Ammon's horn (tissue), 1 donor: ENCODE data around the gene LRRC47.
"Not testable (repeated sequence)": the region's sequence is repeated elsewhere in the genome, so short reads cannot be mapped to it uniquely, and the experiment has no call there.

ENCODE experiments used
- DNase-seq: peaks from one replicate; pipeline ENCODE4 v3.0.0-alpha.2; 2016; ENCODE audit warnings: low spot score

Gene LRRC47

GRCh38 chr1:3814771-3815561, 18.7 kb upstream of the LRRC47 start:
- no peak for DNase-seq

DNA sequence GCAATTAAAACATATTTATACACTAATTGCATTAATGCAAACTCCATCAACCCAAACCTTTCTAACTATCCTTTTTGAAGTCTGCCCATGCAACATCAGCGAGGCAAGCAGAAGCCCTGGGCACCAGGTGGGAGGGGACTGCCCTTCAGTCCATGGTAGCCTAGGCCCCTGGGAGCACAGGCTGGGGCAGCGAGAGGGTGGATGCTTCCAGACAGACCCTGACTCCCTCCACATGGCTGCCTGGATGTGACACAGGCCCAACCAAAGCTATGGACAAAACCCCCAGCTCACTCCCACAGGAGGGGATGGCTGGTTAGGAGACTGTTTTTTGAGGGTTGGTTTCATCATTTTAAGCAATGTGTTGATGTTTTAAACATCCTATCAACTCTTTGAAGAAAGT, 17.8 kb upstream of the LRRC47 start:
- DNase-seq, result no peak

GRCh38 chr1:3811595-3811911, 15.3 kb upstream of the LRRC47 start:
- DNase-seq, result no peak

DNA sequence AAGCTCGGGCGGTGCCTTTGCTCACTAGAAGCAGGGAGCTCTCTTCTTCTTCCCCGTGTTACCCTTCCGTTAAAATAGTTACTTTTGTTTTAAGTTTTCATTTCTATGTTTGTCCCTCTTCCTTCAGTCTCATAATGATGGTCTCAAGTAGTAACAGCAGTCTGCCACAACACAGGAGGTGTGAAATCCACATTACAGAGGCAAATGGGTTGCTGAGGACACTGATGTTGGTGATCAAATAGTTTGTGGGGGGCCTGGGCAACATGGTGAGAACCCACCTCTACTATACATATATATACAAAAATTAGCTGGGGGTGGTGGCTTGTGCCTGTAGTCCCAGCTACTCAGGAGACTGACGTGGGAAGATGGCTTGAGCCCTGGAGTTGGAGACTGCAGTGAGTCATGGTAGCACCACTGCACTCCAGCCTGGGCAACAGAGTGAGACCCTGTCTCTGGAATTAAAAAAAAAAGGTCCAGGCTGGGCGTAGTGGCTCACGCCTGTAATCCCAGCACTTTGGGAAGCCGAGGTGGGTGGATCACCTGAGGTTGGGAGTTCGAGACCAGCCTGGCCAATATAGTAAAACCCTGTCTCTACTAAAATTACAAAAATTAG, 14.0 kb upstream of the LRRC47 start:
- not testable (repeated sequence) for DNase-seq

- no peak for DNase-seq
These were observed 13.4 kb upstream of the LRRC47 start for GRCh38 chr1:3809680-3810079.

GRCh38 chr1:3807769-3808168, 11.5 kb upstream of the LRRC47 start:
- DNase-seq, result no peak

DNA sequence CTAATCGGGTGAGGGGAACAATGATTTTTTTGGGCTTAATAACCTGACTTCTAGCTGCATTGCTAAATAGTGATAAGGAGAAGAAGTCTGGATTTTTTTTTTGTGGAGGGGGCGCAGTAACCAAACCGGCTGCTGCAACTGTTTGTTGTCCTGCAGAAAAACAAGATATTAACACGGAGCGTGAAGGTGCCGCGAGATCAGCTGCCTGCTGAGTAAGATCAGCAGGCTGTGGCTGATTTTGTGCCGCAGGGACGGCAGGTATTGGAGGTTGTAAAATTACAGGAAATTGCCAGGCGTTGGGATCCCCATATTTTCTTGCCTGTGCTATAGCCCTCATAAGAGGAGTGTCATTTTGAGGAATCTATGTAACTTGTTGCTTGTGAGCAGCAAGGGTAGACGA, 8.7 kb upstream of the LRRC47 start:
- no peak for DNase-seq

DNA sequence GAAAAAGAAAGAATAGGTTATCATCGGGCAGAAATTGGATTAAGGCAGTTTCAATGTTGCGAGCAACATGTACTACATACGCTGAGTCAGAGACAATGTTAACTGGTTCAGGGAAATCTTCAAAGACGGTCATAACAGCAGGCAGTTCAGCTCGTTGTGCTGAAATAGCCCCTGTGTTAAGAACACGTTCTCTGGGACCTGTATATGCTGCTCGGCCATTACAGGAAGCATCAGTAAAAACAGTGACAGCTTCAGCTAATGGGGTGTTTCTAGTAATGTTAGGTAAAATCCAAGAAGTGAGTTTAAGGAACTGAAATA, 8.3 kb upstream of the LRRC47 start:
- not testable (repeated sequence) for DNase-seq

DNA sequence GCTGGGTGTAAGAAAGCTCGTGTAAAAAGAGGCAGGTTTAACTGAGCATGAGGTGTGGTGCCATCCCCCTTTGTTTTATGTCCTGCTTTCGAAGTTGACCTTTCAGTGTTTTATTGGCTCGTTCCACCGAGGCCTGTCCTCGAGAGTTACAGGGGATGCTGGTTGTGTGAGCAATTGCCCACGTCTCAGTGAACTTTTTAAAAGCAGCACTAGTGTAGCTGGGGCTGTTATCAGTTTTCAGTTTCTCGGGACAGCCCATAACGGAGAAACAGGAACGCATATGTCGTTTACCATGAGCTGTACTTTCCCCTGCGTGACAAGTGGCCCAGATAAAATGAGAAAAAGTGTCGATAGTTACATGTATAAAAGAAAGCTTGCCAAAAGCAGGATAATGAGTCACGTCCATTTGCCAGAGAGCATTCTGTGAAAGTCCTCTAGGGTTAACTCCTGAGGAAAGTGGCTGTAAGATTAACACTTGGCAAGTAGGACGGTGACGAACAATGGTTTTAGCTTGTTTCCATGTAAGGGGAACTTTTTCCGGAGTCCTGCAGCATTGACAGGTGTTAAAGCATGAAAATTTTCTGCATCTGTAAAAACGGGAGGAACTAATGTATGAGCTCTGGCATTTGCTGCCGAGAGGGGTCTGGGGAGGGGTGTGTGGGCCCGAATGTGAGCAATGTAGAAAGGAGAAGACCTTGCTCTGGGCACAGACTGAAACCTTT, 7.8 kb upstream of the LRRC47 start:
- no peak for DNase-seq

- DNase-seq, result not testable (repeated sequence)
These were observed 4.5 kb upstream of the LRRC47 start for GRCh38 chr1:3800795-3801194.

GRCh38 chr1:3799976-3800685, 3.8 kb upstream of the LRRC47 start:
- no peak for DNase-seq

GRCh38 chr1:3795453-3796214, 664 bp downstream of the LRRC47 start:
- no peak for DNase-seq

- no peak for DNase-seq
These were observed 5.3 kb downstream of the LRRC47 start for GRCh38 chr1:3790952-3791351.

DNA sequence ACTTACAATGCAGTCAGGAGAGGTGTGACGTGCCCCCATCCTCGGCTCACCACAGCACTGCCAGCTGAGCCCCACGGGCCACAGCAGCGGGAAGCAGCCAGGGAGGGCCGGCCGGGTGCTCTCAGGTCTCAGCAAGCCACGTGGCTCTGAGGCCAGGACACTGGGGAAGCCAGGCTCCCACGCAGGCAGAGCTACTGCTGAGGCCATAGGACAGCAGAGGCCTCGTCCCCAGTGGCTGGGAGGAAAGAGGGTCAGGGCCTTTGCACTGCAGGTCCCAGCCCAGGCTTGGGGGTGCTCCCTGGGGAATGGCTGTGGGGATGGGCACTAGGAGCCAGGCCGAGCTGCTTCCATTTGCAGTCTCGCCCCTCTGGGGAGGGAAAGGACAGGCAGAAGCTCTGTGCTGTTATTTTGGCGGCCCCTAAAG, 5.8 kb downstream of the LRRC47 start:
- DNase-seq, result no peak

GRCh38 chr1:3789421-3790300, 6.6 kb downstream of the LRRC47 start:
- no peak for DNase-seq

DNA sequence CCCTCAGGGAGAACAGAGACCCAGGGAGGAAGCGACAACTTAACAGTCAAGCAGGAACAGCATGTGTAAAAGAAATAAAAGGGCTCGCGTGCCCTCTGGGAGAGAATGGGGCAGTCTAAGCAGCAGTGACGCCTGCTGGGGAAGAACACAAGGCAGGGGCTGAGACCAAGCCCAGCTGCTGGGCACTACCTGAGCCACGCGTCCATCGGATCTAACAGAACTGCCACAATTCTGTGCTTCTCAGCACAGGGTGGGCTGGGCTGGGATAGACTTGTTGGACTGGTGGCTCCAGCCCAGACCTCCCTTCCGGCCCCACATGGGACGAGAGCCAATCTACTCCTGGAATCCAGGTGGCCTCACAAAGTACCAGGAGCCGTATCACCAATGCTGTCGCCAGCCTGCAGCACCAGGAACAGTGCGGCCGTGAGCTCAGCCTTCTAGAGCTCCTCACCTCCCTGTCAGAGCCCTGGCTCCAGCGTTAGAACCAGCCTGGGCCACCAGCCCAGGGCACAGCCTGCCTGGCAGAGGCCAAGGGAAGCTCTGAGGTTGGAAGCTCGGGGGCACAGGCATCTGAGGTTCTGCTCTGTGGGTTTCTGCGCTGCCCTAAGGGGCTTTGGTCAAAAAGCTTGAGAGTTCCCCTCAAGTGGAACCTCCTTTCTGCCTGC, 7.4 kb downstream of the LRRC47 start:
- no peak for DNase-seq

DNA sequence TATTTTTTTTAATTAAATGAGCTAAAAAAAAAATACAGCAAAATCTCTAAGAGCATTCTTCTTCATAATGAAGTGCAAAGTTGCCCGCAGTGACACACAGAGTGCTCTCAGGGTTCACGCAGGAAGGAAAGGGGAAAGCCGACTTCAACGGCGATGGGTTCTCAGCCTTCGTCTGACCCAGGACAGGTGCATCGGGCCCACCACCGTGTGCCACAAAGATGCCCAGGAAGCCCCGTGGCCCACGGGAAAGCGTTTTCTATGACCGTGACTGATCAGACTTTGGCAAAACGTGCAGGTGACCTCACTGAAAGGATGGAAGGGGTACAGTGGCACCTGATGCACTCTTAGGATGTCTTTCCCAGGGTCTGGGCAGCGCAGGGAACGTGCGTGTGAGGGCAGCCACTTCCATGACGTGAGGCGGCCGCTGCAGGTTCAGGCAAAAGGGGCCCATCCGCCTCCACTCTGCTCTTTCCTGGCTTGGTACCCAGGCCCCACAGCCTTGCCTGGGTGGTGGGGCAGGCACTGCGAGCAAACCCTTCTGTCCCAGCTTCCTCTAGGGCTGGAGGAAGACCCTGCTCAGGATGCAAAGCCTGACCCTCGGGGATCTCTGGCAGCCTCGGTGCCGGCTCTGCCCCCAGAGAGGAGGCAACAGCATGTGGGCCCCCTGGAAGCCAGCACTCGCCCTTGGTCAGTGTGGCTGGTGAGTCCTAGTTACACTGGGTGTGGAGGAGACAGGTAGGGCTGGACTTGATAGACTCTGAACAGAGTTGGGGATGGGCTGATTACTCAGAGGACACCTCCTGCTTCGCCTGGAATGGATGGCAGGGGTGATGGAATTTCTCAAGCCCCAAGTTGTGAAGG, 8.3 kb downstream of the LRRC47 start:
- no peak for DNase-seq

DNA sequence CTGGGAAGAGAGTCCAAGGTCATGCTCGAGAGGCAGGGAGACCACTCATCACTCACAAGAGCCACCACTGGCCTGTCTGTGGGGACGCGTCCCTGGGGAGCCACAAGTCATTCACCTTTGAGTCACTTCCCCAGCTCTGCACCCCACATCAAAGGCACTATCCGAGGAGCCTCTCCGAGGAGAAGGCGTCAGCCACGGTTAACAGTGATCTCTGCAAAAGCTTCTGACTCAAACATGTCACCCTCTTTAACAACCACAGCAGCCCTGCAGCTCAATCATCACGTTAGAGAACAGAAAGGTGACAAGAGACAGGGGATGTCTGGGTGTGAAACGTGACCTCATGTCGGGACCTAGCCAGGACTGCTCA, 9.0 kb downstream of the LRRC47 start:
- no peak for DNase-seq
